Measurements from ENCODE around the gene GPRC5C.

DNA sequence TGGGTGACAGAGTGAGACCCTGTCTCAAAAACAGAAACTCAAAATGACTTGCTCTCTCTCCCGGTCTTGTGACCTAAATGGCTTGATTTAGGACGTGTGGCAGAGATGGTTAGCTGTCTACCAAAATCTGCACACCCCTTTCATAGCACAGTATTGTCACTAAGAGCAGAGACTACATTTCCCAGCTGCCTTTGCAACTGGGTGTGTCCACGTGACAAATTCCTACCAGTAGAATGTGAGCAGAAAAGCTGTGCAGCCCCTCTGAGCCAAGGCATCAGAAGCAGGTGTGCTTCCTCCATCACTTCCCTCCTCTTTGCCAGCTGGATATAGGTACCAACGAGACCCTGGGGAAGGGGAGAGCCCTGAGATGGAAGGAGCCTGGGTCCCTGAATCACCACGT, 39.0 kb upstream of the GPRC5C start:
- TF ChIP-seq, protein P1, sequence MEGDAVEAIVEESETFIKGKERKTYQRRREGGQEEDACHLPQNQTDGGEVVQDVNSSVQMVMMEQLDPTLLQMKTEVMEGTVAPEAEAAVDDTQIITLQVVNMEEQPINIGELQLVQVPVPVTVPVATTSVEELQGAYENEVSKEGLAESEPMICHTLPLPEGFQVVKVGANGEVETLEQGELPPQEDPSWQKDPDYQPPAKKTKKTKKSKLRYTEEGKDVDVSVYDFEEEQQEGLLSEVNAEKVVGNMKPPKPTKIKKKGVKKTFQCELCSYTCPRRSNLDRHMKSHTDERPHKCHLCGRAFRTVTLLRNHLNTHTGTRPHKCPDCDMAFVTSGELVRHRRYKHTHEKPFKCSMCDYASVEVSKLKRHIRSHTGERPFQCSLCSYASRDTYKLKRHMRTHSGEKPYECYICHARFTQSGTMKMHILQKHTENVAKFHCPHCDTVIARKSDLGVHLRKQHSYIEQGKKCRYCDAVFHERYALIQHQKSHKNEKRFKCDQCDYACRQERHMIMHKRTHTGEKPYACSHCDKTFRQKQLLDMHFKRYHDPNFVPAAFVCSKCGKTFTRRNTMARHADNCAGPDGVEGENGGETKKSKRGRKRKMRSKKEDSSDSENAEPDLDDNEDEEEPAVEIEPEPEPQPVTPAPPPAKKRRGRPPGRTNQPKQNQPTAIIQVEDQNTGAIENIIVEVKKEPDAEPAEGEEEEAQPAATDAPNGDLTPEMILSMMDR (IDR thresholded peaks at IDR 0.05), result no peak
- TF ChIP-seq POLR2A (IDR thresholded peaks at IDR 0.05), result no peak
